ENCODE data around the gene OSCAR. TPM values are rescaled to one million over a fixed set of nuclear protein-coding genes. Genes with fewer than 3 reads are reported as not detected.

The OSCAR gene
- polyA plus RNA-seq, 4 donors: 0.27 to 0.89 (median 0.67) TPM

DNA sequence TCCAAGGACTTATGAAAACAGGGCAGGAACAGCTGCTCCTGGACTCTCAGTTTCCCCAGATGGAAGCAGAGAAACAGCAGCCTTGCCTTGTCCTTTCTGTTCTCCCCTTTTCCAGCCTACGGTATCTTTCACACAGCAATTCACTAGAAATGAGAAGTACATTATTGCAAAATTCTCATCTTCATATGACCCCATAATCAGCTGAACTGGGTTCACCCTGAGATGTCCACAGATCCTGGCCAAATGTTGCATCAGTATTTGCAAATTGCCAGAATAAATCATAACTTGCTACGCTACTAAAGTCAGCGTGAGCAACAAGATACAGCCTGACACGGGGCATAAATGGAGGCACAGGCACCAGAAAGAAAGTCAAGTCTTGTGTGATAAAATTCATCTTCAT, 53.0 kb downstream of the OSCAR start:
- 83 to 86% (median 85%) methylated on average over 4 of the region's 4 CpGs for WGBS, 3 donors
- Histone ChIP-seq H3K27ac (ENCODE audit: low read depth in 1 of 3, low read length in 2 of 3) (no peak overlapping the region), H3K4me1 (ENCODE audit: control insufficient read depth in 3 of 3, insufficient read depth in 2 of 3, low read depth in 1 of 3, low read length in 2 of 3) (no peaks in the 10 kb centered on the region), H3K9me3 (ENCODE audit: control insufficient read depth in 2 of 2, insufficient read depth in 1 of 2, low read depth in 1 of 2, low read length in 1 of 2) (no peaks in the 10 kb centered on the region), H3K4me3 (ENCODE audit: low read depth in 1 of 3, low read length in 3 of 3) (no peak overlapping the region), H3K36me3 (ENCODE audit: control insufficient read depth in 3 of 3, insufficient read depth in 2 of 3, low read depth in 1 of 3, low read length in 3 of 3) (no peaks in the 10 kb centered on the region), H3K27me3 (ENCODE audit: control insufficient read depth in 3 of 3, insufficient read depth in 3 of 3, low read length in 3 of 3) (no peaks in the 10 kb centered on the region)
- no peak for DNase-seq
- FAIRE-seq: no peak

DNA sequence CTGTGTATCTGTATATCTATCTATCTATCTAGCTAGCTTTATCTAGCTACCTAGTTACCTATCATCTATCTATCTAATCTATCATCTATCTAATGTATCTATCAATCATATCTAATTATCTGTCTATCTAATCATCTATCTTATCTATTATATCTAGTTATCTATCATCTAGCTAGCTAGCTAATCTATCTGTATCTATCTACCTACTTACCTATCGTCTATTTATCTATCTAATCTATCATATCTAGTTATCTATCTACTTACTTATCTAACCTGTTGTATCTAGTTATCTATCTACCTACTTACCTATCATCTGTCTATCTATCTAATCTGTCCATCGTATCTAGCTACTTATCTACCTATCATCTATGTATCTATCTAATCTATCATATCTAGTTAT, 54.8 kb downstream of the OSCAR start:
- Histone ChIP-seq H3K4me1 (ENCODE audit: control insufficient read depth in 3 of 3, insufficient read depth in 2 of 3, low read depth in 1 of 3, low read length in 2 of 3) (no peaks in the 10 kb centered on the region), H3K4me3 (ENCODE audit: low read depth in 1 of 3, low read length in 3 of 3) (no peak overlapping the region), H3K27ac (ENCODE audit: low read depth in 1 of 3, low read length in 2 of 3) (no peak overlapping the region), H3K9me3 (ENCODE audit: control insufficient read depth in 2 of 2, insufficient read depth in 1 of 2, low read depth in 1 of 2, low read length in 1 of 2) (no peaks in the 10 kb centered on the region), H3K27me3 (ENCODE audit: control insufficient read depth in 3 of 3, insufficient read depth in 3 of 3, low read length in 3 of 3) (no peaks in the 10 kb centered on the region), H3K36me3 (ENCODE audit: control insufficient read depth in 3 of 3, insufficient read depth in 2 of 3, low read depth in 1 of 3, low read length in 3 of 3) (no peaks in the 10 kb centered on the region)
- WGBS, 3 donors: 72 to 82% (median 77%) methylated on average over 2 of the region's 2 CpGs
- no peak for FAIRE-seq
- DNase-seq: no peak

Other genes with a start within 250 kb of the OSCAR start
- 10 to 100 TPM in 2 of 4 donors, 1 to 10 TPM in 2; 2.2 to 41.3 (median 20.4) TPM for gene MYADM, start 232.9 kb downstream of the OSCAR start, polyA plus RNA-seq
- gene PRKCG, start 218.6 kb downstream of the OSCAR start, polyA plus RNA-seq: under 1 TPM in 2 of 4 donors, not detected in 2; 0.07 to 0.90 TPM
- gene CACNG7, start 191.5 kb downstream of the OSCAR start, polyA plus RNA-seq: under 1 TPM in 2 of 4 donors, not detected in 2; 0.78 to 0.79 TPM
- under 1 TPM in 2 of 4 donors, not detected in 2; 0.03 to 0.12 TPM for gene CACNG8, start 137.9 kb downstream of the OSCAR start, polyA plus RNA-seq
- under 1 TPM in 2 of 4 donors, not detected in 2; 0.03 to 0.06 TPM for gene CACNG6, start 109.2 kb downstream of the OSCAR start, polyA plus RNA-seq
- under 1 TPM in 1 of 4 donors, not detected in 3; 0.09 TPM for gene VSTM1, start 36.9 kb downstream of the OSCAR start, polyA plus RNA-seq
- not detected for gene TARM1, start 19.4 kb downstream of the OSCAR start, polyA plus RNA-seq
- gene NDUFA3, start 2.1 kb upstream of the OSCAR start, polyA plus RNA-seq: 100 to 1,000 TPM; 130 to 409 (median 211) TPM
- gene TFPT, start 14.9 kb upstream of the OSCAR start, polyA plus RNA-seq: 10 to 100 TPM; 16.4 to 26.5 (median 23.1) TPM
- gene PRPF31, start 15.0 kb upstream of the OSCAR start, polyA plus RNA-seq: 10 to 100 TPM; 44.3 to 57.0 (median 47.4) TPM
- gene CNOT3, start 37.0 kb upstream of the OSCAR start, polyA plus RNA-seq: 10 to 100 TPM; 24.4 to 37.4 (median 28.5) TPM
- 10 to 100 TPM in 1 of 4 donors, 1 to 10 TPM in 3; 6.7 to 11.1 (median 9.6) TPM for gene LENG1, start 58.9 kb upstream of the OSCAR start, polyA plus RNA-seq
- gene TMC4, start 72.4 kb upstream of the OSCAR start, polyA plus RNA-seq: 100 to 1,000 TPM in 3 of 4 donors, 10 to 100 TPM in 1; 40.6 to 174 (median 129) TPM
- 100 to 1,000 TPM in 1 of 4 donors, 10 to 100 TPM in 3; 47.8 to 118 (median 54.7) TPM for gene MBOAT7, start 88.8 kb upstream of the OSCAR start, polyA plus RNA-seq
- 10 to 100 TPM; 32.7 to 57.8 (median 44.8) TPM for gene TSEN34, start 90.5 kb upstream of the OSCAR start, polyA plus RNA-seq
- 1,000 to 10,000 TPM; 2,119 to 4,773 (median 3,564) TPM for gene RPS9, start 100.1 kb upstream of the OSCAR start, polyA plus RNA-seq
- gene LILRB3, start 122.2 kb upstream of the OSCAR start, polyA plus RNA-seq: 1 to 10 TPM in 2 of 4 donors, under 1 TPM in 2; 0.45 to 3.6 (median 1.4) TPM
- gene LILRA6, start 142.0 kb upstream of the OSCAR start, polyA plus RNA-seq: 1 to 10 TPM in 1 of 4 donors, under 1 TPM in 2, not detected in 1; 0.27 to 1.6 (median 0.53) TPM
- 1 to 10 TPM; 1.1 to 6.9 (median 4.4) TPM for gene LILRB5, start 156.5 kb upstream of the OSCAR start, polyA plus RNA-seq
- gene LILRB2, start 180.3 kb upstream of the OSCAR start, polyA plus RNA-seq: 1 to 10 TPM in 2 of 4 donors, under 1 TPM in 2; 0.22 to 4.7 (median 1.7) TPM
- gene LILRA5, start 212.4 kb upstream of the OSCAR start, polyA plus RNA-seq: 1 to 10 TPM; 1.6 to 8.2 (median 2.2) TPM
- gene LILRA4, start 238.4 kb upstream of the OSCAR start, polyA plus RNA-seq: under 1 TPM in 2 of 4 donors, not detected in 2; 0.19 to 0.22 TPM

Measured in small intestine (tissue), 7 donors.